HEK293 (cell line): Measurements from ENCODE around the gene OMA1.

Experiments used
- CTCF ChIA-PET: fragments of 350-600 bp; formaldehyde crosslinking; extraction: SDS; loops from one replicate; lab custom pipeline; 2021; ENCODE audit warnings: antibody characterized with exemption; lab: Yijun Ruan, JAX
- POLR2A ChIA-PET: fragments of 300-600 bp; formaldehyde crosslinking; extraction: SDS; loops from one replicate; lab custom pipeline; 2020; ENCODE audit warnings: antibody characterized with exemption, inconsistent platforms; lab: Yijun Ruan, JAX
- H3K27ac ChIP-seq: fragments of 200-500 bp; sonication (Bioruptor generic); 2 replicates; pipeline ENCODE4 v1.5.1; 2014; ENCODE audit warnings: low read depth, low read length, control low read depth, inconsistent platforms; ENCODE audit errors: extremely low read depth
- H3K36me3 ChIP-seq, 2 experiments: fragments of 200-500 bp in 1 of 2; sonication (Bioruptor generic) in 1 of 2; 1 replicate in 1 of 2; 2 replicates in 1 of 2; pipeline ENCODE4 v1.5.1; 2014 to 2017; ENCODE audit warnings: inconsistent platforms in 2 of 2, low read length in 2 of 2; ENCODE audit not compliant: control insufficient read depth in 2 of 2, insufficient read depth in 1 of 2
- H3K4me1 ChIP-seq: fragments of 200-500 bp; sonication (Bioruptor generic); 2 replicates; pipeline ENCODE4 v1.5.1; 2014; ENCODE audit warnings: mild to moderate bottlenecking, low read length, inconsistent platforms; ENCODE audit not compliant: control insufficient read depth, insufficient read depth
- H3K4me3 ChIP-seq: 2 replicates; pipeline ENCODE4 v1.5.1; 2011; ENCODE audit warnings: low read depth, mild to moderate bottlenecking, control low read depth, low read length, moderate library complexity
- H3K9me3 ChIP-seq: fragments of 200-500 bp; sonication (Bioruptor generic); 2 replicates; pipeline ENCODE4 v1.5.1; 2014; ENCODE audit warnings: low read depth, low read length, inconsistent platforms; ENCODE audit not compliant: control insufficient read depth, insufficient read depth
- AEBP2 ChIP-seq: fragments of 450-650 bp; formaldehyde crosslinking; IDR thresholded peaks from 2 replicates; pipeline ENCODE4 v1.5.1; 2016; ENCODE audit warnings: missing biosample characterization, missing genetic modification characterization, borderline replicate concordance
- EGR2 ChIP-seq: fragments of 450-650 bp; formaldehyde crosslinking; IDR thresholded peaks from 2 replicates; pipeline ENCODE4 v1.5.1; 2016; ENCODE audit warnings: low read depth, missing biosample characterization, missing genetic modification characterization
- INSM2 ChIP-seq: fragments of 450-650 bp; formaldehyde crosslinking; IDR thresholded peaks from 2 replicates; pipeline ENCODE4 v1.5.1; 2016; ENCODE audit warnings: missing biosample characterization, missing genetic modification characterization
- KLF10 ChIP-seq: fragments of 450-650 bp; IDR thresholded peaks from 2 replicates; pipeline ENCODE4 v1.5.1; 2018; ENCODE audit warnings: missing biosample characterization, mild to moderate bottlenecking, missing genetic modification characterization
- KLF9 ChIP-seq: fragments of 450-650 bp; formaldehyde crosslinking; IDR thresholded peaks from 2 replicates; pipeline ENCODE4 v1.5.1; 2016; ENCODE audit warnings: missing biosample characterization, missing genetic modification characterization, low read depth
- PRDM1 ChIP-seq: fragments of 450-650 bp; formaldehyde crosslinking; IDR thresholded peaks from 2 replicates; pipeline ENCODE4; 2016; ENCODE audit warnings: missing biosample characterization, missing genetic modification characterization
- YY1 ChIP-seq: fragments of 450-650 bp; formaldehyde crosslinking; IDR thresholded peaks from 2 replicates; pipeline ENCODE4 v1.5.1; 2018; ENCODE audit warnings: missing biosample characterization, missing genetic modification characterization
- ZFP37 ChIP-seq: fragments of 450-650 bp; formaldehyde crosslinking; IDR thresholded peaks from 2 replicates; pipeline ENCODE4 v1.5.1; 2016; ENCODE audit warnings: missing biosample characterization, missing genetic modification characterization
- ZNF2 ChIP-seq: fragments of 450-650 bp; formaldehyde crosslinking; IDR thresholded peaks from 2 replicates; pipeline ENCODE4 v1.5.1; 2016; ENCODE audit warnings: missing biosample characterization, missing genetic modification characterization
- ZNF274 ChIP-seq, 2 experiments: fragments of 200-500 bp in 1 of 2; fragments of 450-650 bp in 1 of 2; sonication (Bioruptor generic) in 1 of 2; formaldehyde crosslinking in 1 of 2; IDR thresholded peaks; 2 replicates each; pipeline versions ENCODE4 v1.5.1 to v1.6.1; 2014 to 2016; ENCODE audit warnings: borderline replicate concordance in 1 of 2, inconsistent platforms in 1 of 2, low read length in 1 of 2, missing biosample characterization in 1 of 2, missing genetic modification characterization in 1 of 2
- ZNF341 ChIP-seq: fragments of 450-650 bp; formaldehyde crosslinking; IDR thresholded peaks from 2 replicates; pipeline ENCODE4; 2016; ENCODE audit warnings: low read depth, missing biosample characterization, missing genetic modification characterization
- ZNF394 ChIP-seq: fragments of 450-650 bp; formaldehyde crosslinking; IDR thresholded peaks from 2 replicates; pipeline ENCODE4 v1.5.1; 2016; ENCODE audit warnings: missing biosample characterization, missing genetic modification characterization, mild to moderate bottlenecking, moderate library complexity, borderline replicate concordance
- ZNF488 ChIP-seq: fragments of 450-650 bp; formaldehyde crosslinking; IDR thresholded peaks from 2 replicates; pipeline ENCODE4 v1.5.1; 2016; ENCODE audit warnings: missing biosample characterization, missing genetic modification characterization
- ZNF529 ChIP-seq: fragments of 450-650 bp; formaldehyde crosslinking; IDR thresholded peaks from 2 replicates; pipeline ENCODE4 v1.5.1; 2017; ENCODE audit warnings: missing genetic modification characterization, missing biosample characterization; ENCODE audit not compliant: insufficient replicate concordance
- ZNF549 ChIP-seq: fragments of 450-650 bp; IDR thresholded peaks from 2 replicates; pipeline ENCODE4 v1.5.1; 2018; ENCODE audit warnings: missing biosample characterization, missing genetic modification characterization, mild to moderate bottlenecking, inconsistent platforms, moderate library complexity
- ZNF692 ChIP-seq: fragments of 450-650 bp; formaldehyde crosslinking; IDR thresholded peaks from 2 replicates; pipeline ENCODE4 v1.5.1; 2016; ENCODE audit warnings: missing biosample characterization, missing genetic modification characterization
- ZNF701 ChIP-seq: fragments of 450-650 bp; formaldehyde crosslinking; IDR thresholded peaks from 2 replicates; pipeline ENCODE4 v1.5.1; 2016; ENCODE audit warnings: missing biosample characterization, missing genetic modification characterization
- ZNF707 ChIP-seq: fragments of 450-650 bp; formaldehyde crosslinking; IDR thresholded peaks from 2 replicates; pipeline ENCODE4 v1.5.1; 2016; ENCODE audit warnings: missing biosample characterization, missing genetic modification characterization
- ZNF747 ChIP-seq: fragments of 450-650 bp; formaldehyde crosslinking; IDR thresholded peaks from 2 replicates; pipeline ENCODE4 v1.5.1; 2016; ENCODE audit warnings: missing biosample characterization, missing genetic modification characterization
- ZNF792 ChIP-seq: fragments of 450-650 bp; formaldehyde crosslinking; IDR thresholded peaks from 2 replicates; pipeline ENCODE4 v1.5.1; 2016; ENCODE audit warnings: missing biosample characterization, missing genetic modification characterization
- ZNF830 ChIP-seq: fragments of 450-650 bp; IDR thresholded peaks from 2 replicates; pipeline ENCODE4 v1.5.0; 2018; ENCODE audit warnings: missing biosample characterization, missing genetic modification characterization, low read depth, mild to moderate bottlenecking, moderate library complexity

Gene OMA1

GRCh38 chr1:58481962-58482361, 64.6 kb downstream of the OMA1 start (continued):
- TF ChIP-seq ZNF692 (tag by site-specific recombination) (no peak), ZNF549 (tag by site-specific recombination) (no peak), ZNF701 (no peak), INSM2 (tag by site-specific recombination) (no peak), EGR2 (tag by site-specific recombination) (no peak), ZNF488 (tag by site-specific recombination) (no peak)

- no peak overlapping the region for H3K27ac ChIP-seq
- H3K4me1 ChIP-seq: no peaks in the 10 kb centered on the region; the same call in 1 of the 2 replicates
- no peaks in the 10 kb centered on the region for H3K9me3 ChIP-seq
- ChIA-PET CTCF (no interaction called here), POLR2A (no interaction called here)
- no peak overlapping the region for H3K4me3 ChIP-seq
- peaks cover 0 to 3% of the 10 kb centered on the region in 2 experiments; a peak in 1 of 3 replicates for H3K36me3 ChIP-seq
- no peak for TF ChIP-seq KLF9
- no peak for TF ChIP-seq ZNF747 (tag by site-specific recombination)
- no peak for TF ChIP-seq ZNF792 (tag by site-specific recombination)
- TF ChIP-seq ZNF394 (tag by site-specific recombination): no peak
- no peak for TF ChIP-seq KLF10 (tag by site-specific recombination)
- TF ChIP-seq ZNF2 (tag by site-specific recombination): no peak
- no peak for TF ChIP-seq PRDM1 (tag by site-specific recombination)
- no peak for TF ChIP-seq AEBP2
- no peak for TF ChIP-seq ZNF341 (tag by site-specific recombination)
- TF ChIP-seq ZNF707 (tag by site-specific recombination): no peak
- no peak for TF ChIP-seq ZNF529 (tag by site-specific recombination)
- TF ChIP-seq ZNF830 (tag by site-specific recombination): no peak
- no peak for TF ChIP-seq ZFP37
- no peak for TF ChIP-seq ZNF274 (IDR thresholded peaks at IDR 0.05; ENCODE audit: low read length)
- TF ChIP-seq ZNF274 (tag by site-specific recombination; IDR thresholded peaks at IDR 0.05; ENCODE audit: borderline replicate concordance): no peak
- no peak for TF ChIP-seq YY1 (tag by site-specific recombination)
Observed at GRCh38 chr1:58480191-58480590, 66.3 kb downstream of the OMA1 start.
